Urinary bladder (tissue), 4 donors: ENCODE results near the gene CC2D2B. TPM values are rescaled to one million over a fixed set of nuclear protein-coding genes. Genes with fewer than 3 reads are reported as not detected.
"Not testable (repeated sequence)": the region's sequence is repeated elsewhere in the genome, so short reads cannot be mapped to it uniquely, and the experiment has no call there.

Experiments
- DNase-seq: peaks from one replicate; pipeline ENCODE4 v3.0.0-alpha.2; 2015; ENCODE audit errors: extremely low spot score
- H3K27ac ChIP-seq: one replicate; pipeline ENCODE4 v1.5.1; 2013; ENCODE audit warnings: low read depth, mild to moderate bottlenecking, moderate library complexity
- H3K36me3 ChIP-seq: one replicate; pipeline ENCODE4 v1.6.1; 2013; ENCODE audit warnings: mild to moderate bottlenecking, moderate library complexity; ENCODE audit not compliant: insufficient read depth
- H3K4me1 ChIP-seq: one replicate; pipeline ENCODE4 v1.6.1; 2013; ENCODE audit warnings: mild to moderate bottlenecking, moderate library complexity; ENCODE audit not compliant: insufficient read depth
- H3K4me3 ChIP-seq: one replicate; pipeline ENCODE4 v1.5.1; 2013; ENCODE audit warnings: low read depth, low read length
- WGBS: extraction: QIAGEN DNeasy Blood & Tissue Kit; methylation state at CpG from one replicate; pipeline ENCODE4 v1.1.7; 2013; 5-methylcytosine and 5-hydroxymethylcytosine counted together
- polyA plus RNA-seq: library from polyadenylated mRNA; stranded (reverse); fragments of 200-250 nt; gene quantifications from one replicate; pipeline ENCODE4 v1.2.3, GENCODE V29; 2013
- total RNA-seq: library from RNA; depleted of rRNA; stranded (reverse); fragments of >200 nt; gene quantifications from one replicate; pipeline ENCODE4 v1.2.3, GENCODE V29; 2014
- donor health status: healthy with polysubstance abuse.
- donor health status: healthy.

CC2D2B gene
- total and polyA plus RNA-seq, 2 donors = 0.75 to 13.1 TPM

DNA sequence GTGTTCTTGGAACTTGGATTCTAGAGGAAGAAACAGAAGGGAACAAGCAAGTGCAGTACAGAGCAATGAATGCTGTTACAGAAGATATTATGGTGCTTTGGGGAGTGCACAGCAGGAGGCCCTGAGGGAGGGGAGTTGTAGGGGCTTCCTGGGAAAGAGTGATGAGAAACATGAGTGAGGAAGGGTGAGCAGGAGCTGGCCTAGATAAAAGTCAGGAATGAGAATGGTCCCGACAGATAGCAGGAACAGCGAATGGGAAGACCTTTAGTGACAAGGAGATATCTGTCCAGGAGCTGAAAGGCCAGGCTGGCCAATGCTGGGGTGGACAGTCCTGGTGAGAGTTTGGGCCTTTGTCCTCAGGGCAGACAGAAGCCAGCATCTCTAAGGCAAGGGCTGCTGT, 115.0 kb downstream of the CC2D2B start:
- 77% methylated on average over 2 of the region's 2 CpGs for WGBS
- no peaks in the 10 kb centered on the region for H3K4me1 ChIP-seq
- no peaks in the 10 kb centered on the region for H3K36me3 ChIP-seq
- no peak for DNase-seq
- no peak overlapping the region for H3K27ac ChIP-seq
- H3K4me3 ChIP-seq = no peak overlapping the region

DNA sequence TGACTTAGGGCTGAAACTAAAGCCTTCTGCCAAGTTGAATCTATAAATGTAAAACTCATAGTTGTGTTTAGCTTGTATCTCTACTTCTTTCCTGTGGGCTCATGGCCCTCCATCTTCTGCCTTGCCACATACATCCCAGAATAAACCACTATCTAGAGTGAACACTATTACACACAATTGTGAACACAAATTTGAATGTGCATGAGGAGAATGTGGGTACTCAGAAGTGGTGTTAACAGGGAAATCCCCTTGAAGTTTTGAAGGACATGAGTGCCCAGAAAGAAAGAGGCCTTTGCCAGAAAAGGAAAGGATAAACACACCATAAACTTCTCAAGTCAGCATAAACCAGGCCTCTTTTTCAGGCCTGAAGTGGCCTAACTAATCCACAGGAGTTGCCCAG, 115.4 kb downstream of the CC2D2B start:
- no peaks in the 10 kb centered on the region for H3K36me3 ChIP-seq
- H3K4me3 ChIP-seq = no peak overlapping the region
- DNase-seq = no peak
- H3K27ac ChIP-seq = no peak overlapping the region
- no peaks in the 10 kb centered on the region for H3K4me1 ChIP-seq

DNA sequence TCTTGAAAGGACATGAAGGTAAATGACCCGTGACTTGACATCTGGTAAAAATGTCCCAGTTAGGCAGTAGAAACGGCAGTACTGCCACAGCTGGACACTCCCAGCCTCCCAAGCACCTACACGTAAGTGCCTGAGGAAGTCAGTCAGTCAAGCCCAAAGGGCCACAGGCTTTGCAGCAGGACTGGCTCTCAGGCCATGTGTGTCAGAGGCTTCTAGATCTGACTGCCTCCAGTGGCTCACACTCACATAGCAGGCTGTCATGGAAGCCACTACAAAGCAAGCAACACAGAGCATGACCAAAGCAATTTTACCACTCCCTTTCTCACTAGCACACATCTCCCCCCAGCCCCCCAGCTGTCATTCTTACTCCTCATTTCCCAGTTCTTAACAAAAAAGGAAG, 117.8 kb downstream of the CC2D2B start:
- no peaks in the 10 kb centered on the region for H3K36me3 ChIP-seq
- H3K27ac ChIP-seq = no peak overlapping the region
- no peak for DNase-seq
- H3K4me1 ChIP-seq = no peaks in the 10 kb centered on the region
- no peak overlapping the region for H3K4me3 ChIP-seq
- 84% methylated on average over 3 of the region's 3 CpGs for WGBS

DNA sequence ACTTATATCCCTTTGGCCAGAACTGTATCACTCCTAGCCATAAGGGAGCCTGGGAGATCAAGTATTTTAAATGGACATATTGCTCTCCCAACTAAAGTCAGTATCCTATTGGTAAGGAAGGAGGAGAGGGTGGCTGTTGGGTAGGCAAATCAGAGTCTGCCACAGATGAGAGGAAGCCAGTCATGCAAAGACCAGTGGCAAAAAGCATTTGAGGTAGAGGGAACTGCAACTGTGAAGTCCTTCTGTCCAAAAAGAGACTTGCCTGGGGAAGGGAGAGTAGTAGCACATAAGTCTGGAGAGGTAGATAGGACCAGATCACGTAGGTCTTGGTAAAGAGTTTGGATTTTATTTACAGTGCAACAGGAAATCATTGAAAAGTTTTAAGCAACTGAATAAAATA, 126.8 kb downstream of the CC2D2B start:
- Histone ChIP-seq H3K4me1 (no peaks in the 10 kb centered on the region), H3K27ac (no peak overlapping the region), H3K4me3 (no peak overlapping the region), H3K36me3 (no peaks in the 10 kb centered on the region)
- no peak for DNase-seq
- WGBS = 91% methylated on average over 1 of the region's 1 CpG

DNA sequence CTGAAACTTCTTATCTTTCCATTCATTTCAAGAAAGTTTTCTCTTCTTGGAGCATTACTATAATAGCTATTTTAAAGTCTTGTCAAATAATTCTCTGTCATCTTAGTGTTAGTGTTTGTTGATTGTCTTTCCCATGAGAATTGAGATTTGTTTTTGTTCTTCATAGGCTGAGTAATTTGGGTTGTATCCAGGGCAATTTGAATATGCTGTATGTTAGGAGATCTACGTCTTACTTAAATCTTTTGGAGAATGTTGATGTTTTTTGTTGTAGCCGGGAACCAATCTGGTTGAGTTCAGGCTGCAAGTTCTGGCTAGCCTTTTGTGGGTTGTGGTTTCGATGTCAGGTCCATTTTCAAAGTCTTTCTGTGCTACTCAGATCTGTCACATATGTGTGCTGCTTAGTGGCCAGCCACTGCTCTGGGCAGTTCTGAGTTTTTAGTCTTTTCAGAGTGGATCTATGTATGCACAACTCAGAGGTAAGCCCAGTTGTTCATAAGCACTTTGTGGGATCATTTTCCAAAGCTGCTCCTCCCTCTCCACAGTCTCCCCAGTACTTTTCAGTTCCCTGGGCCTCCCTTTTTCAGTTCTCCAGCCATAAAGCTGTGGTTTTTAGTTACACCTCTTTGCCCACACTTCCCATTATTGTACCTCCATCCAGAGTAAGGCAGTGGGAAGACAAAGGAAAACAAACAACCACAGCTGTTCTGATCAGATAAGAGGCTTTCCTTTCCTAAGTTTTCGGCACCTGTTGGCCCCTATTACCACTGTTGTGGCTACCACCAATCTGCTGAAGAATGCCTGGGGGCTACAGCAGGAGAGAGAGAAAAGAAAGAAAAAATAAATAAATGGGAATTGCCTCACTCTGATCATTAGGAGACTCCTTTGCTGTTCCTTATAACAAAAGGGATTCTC, 131.0 kb downstream of the CC2D2B start:
- H3K27ac ChIP-seq = no peak overlapping the region
- no peak for DNase-seq
- no peaks in the 10 kb centered on the region for H3K36me3 ChIP-seq
- no peak overlapping the region for H3K4me3 ChIP-seq
- H3K4me1 ChIP-seq = no peaks in the 10 kb centered on the region
- 86% methylated on average over 4 of the region's 4 CpGs for WGBS

DNA sequence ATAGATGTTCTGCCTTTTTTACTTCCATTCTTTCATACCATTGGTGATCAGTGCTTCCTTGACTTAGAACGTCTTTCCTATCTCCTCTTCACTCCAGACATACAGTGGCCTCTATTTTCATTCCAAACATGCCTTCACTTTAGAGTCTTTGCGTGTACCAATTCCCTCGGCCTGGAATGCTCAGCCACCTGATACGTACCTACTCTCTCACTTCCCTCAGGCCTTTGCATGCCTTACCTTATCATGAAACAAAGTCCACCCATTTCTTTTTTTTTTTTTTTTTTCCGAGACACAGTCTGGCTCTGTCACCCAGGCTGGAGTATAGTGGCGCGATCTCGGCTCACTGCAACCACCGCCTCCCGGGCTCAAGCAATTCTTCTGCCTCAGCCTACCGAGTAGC, 133.4 kb downstream of the CC2D2B start:
- 95% methylated on average over 11 of the region's 11 CpGs for WGBS
- DNase-seq = no peak
- no peak overlapping the region for H3K4me3 ChIP-seq

DNA sequence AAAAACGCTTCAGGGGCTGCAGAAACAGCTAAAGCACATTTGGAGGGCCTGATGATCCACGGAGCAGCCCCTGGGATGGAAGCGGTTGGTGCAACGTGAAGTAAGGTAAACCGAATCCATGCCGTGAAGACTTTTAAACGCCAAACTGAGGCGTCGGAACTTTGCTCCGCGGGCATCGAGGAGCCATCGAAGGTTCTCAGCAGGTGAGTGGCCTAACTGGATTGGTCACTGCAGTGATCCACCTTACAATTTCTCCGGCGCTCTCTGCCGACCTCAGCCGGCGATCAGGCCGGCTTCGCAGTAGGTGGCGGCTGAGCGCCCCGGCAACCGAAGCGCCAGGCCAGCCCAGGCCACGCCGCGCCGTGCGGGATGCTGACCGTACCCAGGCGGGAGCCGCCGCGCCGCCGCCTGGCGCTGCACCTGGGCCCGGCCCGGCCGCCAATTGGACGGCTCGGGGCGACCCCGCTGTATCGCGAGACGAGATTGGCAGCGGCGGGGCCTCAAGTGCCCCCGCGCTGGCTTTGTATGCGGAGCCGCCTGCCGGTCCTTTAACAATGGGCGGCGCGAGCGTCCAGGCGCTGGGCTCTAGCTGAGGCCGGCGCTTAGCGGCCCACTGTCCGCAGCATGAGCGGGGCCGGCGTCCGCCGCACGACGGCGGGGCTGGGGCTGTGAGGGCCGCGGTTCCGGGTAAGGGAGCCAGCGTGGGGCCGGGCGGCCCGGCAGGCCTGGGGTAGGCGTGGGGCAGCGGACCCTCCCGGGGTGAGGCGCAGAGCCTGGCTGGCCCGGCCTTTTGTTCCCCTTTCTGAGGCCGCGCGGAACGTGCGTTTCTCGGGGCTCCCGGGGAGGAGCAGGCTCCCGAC, 135.5 kb downstream of the CC2D2B start, which contains the start of gene CCNJ:
Gene CCNJ (plus strand): TSS at position 551 of the 860 bp plus-strand sequence. CDS start 811 bp downstream, outside the sequence.
- H3K4me3 ChIP-seq = peak within 1 kb of the TSS; percentile 82
- 2% methylated on average over 92 of the region's 92 CpGs for WGBS
- no peaks in the 10 kb centered on the region for H3K36me3 ChIP-seq
- DNase-seq = peak; percentile 51
- peak within 1 kb of the TSS; percentile 78 for H3K27ac ChIP-seq
- no peaks in the 10 kb centered on the region for H3K4me1 ChIP-seq

More for the DNA sequence above, 133.4 kb downstream of the CC2D2B start:
- Histone ChIP-seq H3K36me3 (no peaks in the 10 kb centered on the region), H3K4me1 (no peaks in the 10 kb centered on the region), H3K27ac (no peak overlapping the region)

DNA sequence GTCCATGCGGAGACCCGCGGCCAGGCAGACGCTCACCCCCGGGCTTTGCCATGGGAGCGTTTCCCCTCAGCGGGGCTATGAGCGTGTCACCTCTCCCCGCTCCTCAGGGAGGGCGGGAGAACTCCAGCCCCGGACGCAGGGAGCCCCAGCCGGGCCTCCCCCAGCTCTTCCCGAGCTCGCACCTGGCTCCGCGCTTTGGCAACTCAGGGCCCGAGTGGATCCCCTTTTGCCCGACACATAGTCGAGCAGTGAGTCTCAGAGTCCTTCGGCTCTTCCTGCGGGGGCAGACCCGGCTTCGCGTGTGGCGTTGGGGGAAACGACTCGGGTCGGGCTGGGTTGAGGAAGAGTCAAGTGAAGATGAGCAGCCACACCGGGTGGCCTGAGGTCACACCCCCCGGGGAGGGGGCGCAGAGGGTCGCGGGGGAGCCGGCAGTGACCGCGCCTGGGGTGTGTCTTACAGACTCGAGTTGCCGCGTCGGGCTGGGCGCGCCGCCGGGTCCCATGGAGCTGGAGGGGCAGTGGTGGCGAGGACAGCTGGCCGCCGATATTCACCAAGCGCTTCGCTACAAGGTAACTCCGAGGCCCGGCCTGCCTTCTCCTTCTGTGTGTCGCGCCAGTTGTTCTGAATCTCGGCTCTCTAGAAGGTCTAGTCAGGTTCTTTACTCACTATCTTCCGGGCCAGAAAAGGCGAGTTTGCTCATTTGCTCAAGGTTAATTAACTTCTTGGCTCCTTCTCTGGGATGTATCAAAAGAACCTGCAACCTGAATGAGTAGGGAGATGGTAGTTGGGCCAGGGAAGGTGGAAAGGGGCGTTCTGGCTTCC, 136.3 kb downstream of the CC2D2B start:
- peak overlapping the region; percentile 78 for H3K27ac ChIP-seq
- 1% methylated on average over 58 of the region's 58 CpGs for WGBS
- no peaks in the 10 kb centered on the region for H3K4me1 ChIP-seq
- H3K36me3 ChIP-seq = no peaks in the 10 kb centered on the region
- peak; percentile 29 for DNase-seq
- H3K4me3 ChIP-seq = peak overlapping the region; percentile 82

DNA sequence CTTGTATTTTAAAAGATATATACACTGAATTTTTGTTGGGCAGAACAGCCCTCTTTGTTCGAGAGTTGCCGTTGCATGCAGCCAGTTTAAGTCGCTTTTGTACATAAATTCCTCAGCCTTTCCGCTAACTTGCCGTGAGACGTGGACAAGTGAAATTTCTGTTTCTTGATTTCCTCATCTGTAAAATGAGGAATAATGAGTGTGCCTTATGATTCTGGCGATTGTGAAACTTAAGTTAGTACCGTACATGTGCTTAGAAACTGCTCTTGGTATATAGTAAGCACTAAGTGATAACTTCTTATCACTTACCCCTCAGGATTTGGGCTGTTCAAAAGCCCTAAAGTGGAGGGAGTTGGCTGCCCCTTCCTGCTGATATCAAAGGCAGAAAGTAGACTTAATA, 137.0 kb downstream of the CC2D2B start:
- 49% methylated on average over 8 of the region's 8 CpGs for WGBS
- Histone ChIP-seq H3K4me1 (no peaks in the 10 kb centered on the region), H3K4me3 (peak overlapping the region; percentile 82), H3K27ac (peak overlapping the region; percentile 38), H3K36me3 (no peaks in the 10 kb centered on the region)
- DNase-seq = peak; percentile 5

DNA sequence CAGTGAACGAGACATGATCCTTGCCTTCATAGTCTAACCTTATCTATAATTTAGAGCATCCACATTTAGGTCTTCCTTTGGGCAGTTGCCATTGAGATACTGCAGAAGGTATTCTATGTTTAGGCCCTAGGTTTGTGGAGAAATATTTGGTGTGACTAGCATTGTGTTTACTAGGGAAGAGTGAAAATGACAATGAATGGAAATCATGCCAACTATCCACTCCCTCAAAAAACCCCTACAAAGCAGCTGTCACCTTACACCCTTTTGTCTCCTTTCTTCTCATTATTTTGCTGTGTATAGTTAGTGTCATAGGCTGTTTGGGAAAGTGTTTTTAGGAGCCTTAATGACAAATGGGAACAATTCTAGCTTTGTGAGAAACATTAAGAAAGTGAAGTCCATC, 138.8 kb downstream of the CC2D2B start:
- H3K27ac ChIP-seq = no peak overlapping the region
- H3K36me3 ChIP-seq = no peaks in the 10 kb centered on the region
- no peaks in the 10 kb centered on the region for H3K4me1 ChIP-seq
- no peak overlapping the region for H3K4me3 ChIP-seq
- WGBS = 62% methylated on average over 1 of the region's 1 CpG
- no peak for DNase-seq

DNA sequence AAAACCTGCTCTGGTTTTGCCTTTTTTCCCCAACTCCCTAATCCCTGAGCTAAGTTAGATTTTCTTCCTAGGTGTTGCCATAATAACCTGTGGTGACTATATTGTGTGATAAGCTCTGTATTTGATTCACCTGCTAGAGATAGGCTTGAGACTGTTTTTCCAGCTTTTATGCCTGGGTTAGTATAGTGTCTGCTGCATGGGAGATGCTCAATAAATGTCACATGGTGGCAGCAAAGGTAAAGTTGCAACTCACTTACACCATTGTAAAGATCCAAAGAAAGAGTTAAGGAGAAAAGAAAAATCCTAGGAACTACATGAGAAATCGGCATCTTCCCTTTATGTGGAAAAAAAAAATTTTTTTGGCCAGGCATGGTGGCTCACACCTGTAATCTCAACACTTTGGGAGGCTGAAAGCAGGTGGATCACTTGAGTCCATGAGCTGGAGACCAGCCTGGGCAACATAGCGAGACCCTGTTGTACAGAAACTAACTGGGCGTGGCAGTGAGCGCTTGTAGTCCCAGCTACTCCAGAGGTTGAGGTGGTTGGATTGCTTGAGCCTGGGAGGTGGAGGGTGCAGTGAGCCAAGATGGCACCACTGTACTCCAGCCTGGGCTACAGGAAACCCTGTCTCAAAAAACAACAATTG, 139.4 kb downstream of the CC2D2B start:
- 87% methylated on average over 4 of the region's 4 CpGs for WGBS
- no peak overlapping the region for H3K4me3 ChIP-seq
- no peak overlapping the region for H3K27ac ChIP-seq
- no peaks in the 10 kb centered on the region for H3K4me1 ChIP-seq
- no peaks in the 10 kb centered on the region for H3K36me3 ChIP-seq
- no peak for DNase-seq

DNA sequence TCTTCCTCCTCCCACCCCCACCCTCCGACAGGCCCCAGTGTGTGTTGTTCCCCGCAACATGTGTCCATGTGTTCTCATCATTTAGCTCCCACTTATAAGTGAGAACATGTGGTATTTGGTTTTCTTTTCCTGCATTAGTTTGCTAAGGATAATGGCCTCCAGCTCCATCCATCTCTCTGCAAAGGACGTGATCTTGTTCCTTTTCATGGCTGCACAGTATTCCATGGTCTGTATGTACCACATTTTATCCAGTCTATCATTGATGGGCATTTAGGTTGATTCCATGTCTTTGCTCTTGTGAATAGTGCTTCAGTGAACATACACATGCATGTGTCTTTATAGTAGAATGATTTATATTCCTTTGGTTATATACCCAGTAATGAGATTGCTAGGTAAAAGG, 140.2 kb downstream of the CC2D2B start:
- not testable (repeated sequence) for H3K4me3 ChIP-seq, H3K27ac ChIP-seq, H3K4me1 ChIP-seq, DNase-seq, H3K36me3 ChIP-seq
- 94% methylated on average over 3 of the region's 3 CpGs for WGBS

DNA sequence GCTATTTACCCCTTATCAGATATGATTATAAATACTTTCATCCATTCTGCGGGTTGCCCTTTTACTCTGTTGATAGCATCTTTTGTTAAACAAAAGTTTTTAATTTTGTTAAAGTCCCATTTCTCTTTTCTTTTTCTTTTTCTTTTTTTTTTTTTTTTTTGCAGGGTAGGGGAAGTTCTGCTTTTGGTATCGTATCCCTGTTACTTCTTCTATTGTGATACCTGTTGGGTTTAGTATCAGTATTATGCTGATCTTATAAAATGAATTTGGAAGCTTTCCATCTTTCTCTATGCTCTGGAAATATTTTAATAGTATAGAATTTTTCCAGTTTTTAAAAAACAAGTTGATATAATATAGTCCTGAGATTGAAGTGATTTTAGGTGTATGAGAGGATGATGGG, 141.6 kb downstream of the CC2D2B start:
- Histone ChIP-seq H3K4me3 (no peak overlapping the region), H3K27ac (no peak overlapping the region), H3K36me3 (no peaks in the 10 kb centered on the region), H3K4me1 (no peaks in the 10 kb centered on the region)
- DNase-seq = no peak
- WGBS = 90% methylated on average over 2 of the region's 2 CpGs
